Natural killer cell treated with Interleukin-12 subunit alpha and Interleukin-12 subunit beta and Interleukin-15 and Interleukin-18, amount 100 ng/mL, for 72 hours (primary cell): ENCODE data around the gene MSANTD2. TPM values are rescaled to one million over a fixed set of nuclear protein-coding genes. Genes with fewer than 3 reads are reported as not detected.

Experiments
- ATAC-seq, 2 donors: fragments of 150-1000 bp; cut with Tn5 transposase in 1 of 2; sonication (Bioruptor Pico), chemical (Tn5 transposase) in 1 of 2; 2 replicates each; pipeline ENCODE4 v1.10.0; 2021
- DNase-seq: peaks from one replicate; pipeline ENCODE4 v3.0.0; 2022; ENCODE audit warnings: low spot score
- H3K27ac Mint-ChIP-seq, 2 donors: 1 replicate in 1 of 2; 2 replicates in 1 of 2; pipeline ENCODE4 v1.8.0; 2022; ENCODE audit warnings: mixed read lengths in 2 of 2, mild to moderate bottlenecking in 1 of 2, moderate library complexity in 1 of 2
- H3K27me3 Mint-ChIP-seq, 2 donors: 1 replicate in 1 of 2; 2 replicates in 1 of 2; pipeline ENCODE4 v1.8.0; 2022; ENCODE audit warnings: mixed read lengths in 2 of 2
- H3K36me3 Mint-ChIP-seq: one replicate; pipeline ENCODE4 v1.8.0; 2022; ENCODE audit warnings: mixed read lengths
- H3K4me1 Mint-ChIP-seq, 2 donors: 1 replicate in 1 of 2; 2 replicates in 1 of 2; pipeline ENCODE4 v1.8.0; 2022; ENCODE audit warnings: low read depth in 2 of 2, mixed read lengths in 2 of 2, mild to moderate bottlenecking in 1 of 2
- H3K4me3 Mint-ChIP-seq: one replicate; pipeline ENCODE4 v1.8.0; 2022; ENCODE audit warnings: mixed read lengths
- H3K9me3 Mint-ChIP-seq: 2 replicates; pipeline ENCODE4 v1.8.0; 2022; ENCODE audit warnings: mixed read lengths
- total RNA-seq, 2 donors: library from RNA; stranded (reverse); gene quantifications; one replicate each; pipeline ENCODE4 v1.2.3, GENCODE V29; 2022

MSANTD2 gene
- total RNA-seq, 2 donors from 2014 or later = 10.5 to 20.4 TPM

- Mint-ChIP-seq H3K4me1 (peaks cover 7 to 9% of the 10 kb centered on the region in 2 donors), H3K4me3 (no peak overlapping the region), H3K27ac (no peak overlapping the region), H3K27me3 (peaks cover 0 to 15% of the 10 kb centered on the region in 2 donors), H3K9me3 (no peaks in the 10 kb centered on the region), H3K36me3 (no peaks in the 10 kb centered on the region)
- no peak for DNase-seq
- ATAC-seq = no peak
These were observed 50.3 kb downstream of the MSANTD2 start for GRCh38 chr11:124749912-124750311.

GRCh38 chr11:124748481-124749343 lies 51.5 kb downstream of the MSANTD2 start:
- Mint-ChIP-seq H3K9me3 (no peaks in the 10 kb centered on the region), H3K36me3 (no peaks in the 10 kb centered on the region), H3K27ac (no peak overlapping the region), H3K27me3 (peaks cover under 1 to 11% of the 10 kb centered on the region in 2 donors), H3K4me3 (no peak overlapping the region), H3K4me1 (peaks cover 7 to 9% of the 10 kb centered on the region in 2 donors)
- ATAC-seq = no peak
- no peak for DNase-seq

GRCh38 chr11:124748100-124748418 lies 52.1 kb downstream of the MSANTD2 start:
- H3K27me3 Mint-ChIP-seq = peaks cover 7 to 13% of the 10 kb centered on the region in 2 donors
- no peak for ATAC-seq
- H3K36me3 Mint-ChIP-seq = no peaks in the 10 kb centered on the region
- H3K4me1 Mint-ChIP-seq = peaks cover 7 to 9% of the 10 kb centered on the region in 2 donors
- H3K4me3 Mint-ChIP-seq = no peak overlapping the region
- DNase-seq = no peak
- no peak overlapping the region for H3K27ac Mint-ChIP-seq
- H3K9me3 Mint-ChIP-seq = no peaks in the 10 kb centered on the region

GRCh38 chr11:124747406-124748099 lies 52.7 kb downstream of the MSANTD2 start:
- Mint-ChIP-seq H3K4me1 (peaks cover 7 to 9% of the 10 kb centered on the region in 2 donors), H3K27ac (no peak overlapping the region)

GRCh38 chr11:124746621-124747243 lies 53.5 kb downstream of the MSANTD2 start:
- peak; percentile 91 to 92 for ATAC-seq
- H3K4me1 Mint-ChIP-seq = peaks cover 7 to 9% of the 10 kb centered on the region in 2 donors
- H3K27me3 Mint-ChIP-seq = peaks cover 18% of the 10 kb centered on the region in 2 donors
- H3K4me3 Mint-ChIP-seq = peak overlapping the region; percentile 98
- DNase-seq = no peak
- H3K36me3 Mint-ChIP-seq = no peaks in the 10 kb centered on the region
- H3K9me3 Mint-ChIP-seq = no peaks in the 10 kb centered on the region
- H3K27ac Mint-ChIP-seq = peak overlapping the region; percentile 65 to 84

More at GRCh38 chr11:124747406-124748099, 52.7 kb downstream of the MSANTD2 start:
- Mint-ChIP-seq H3K4me3 (peak overlapping the region; percentile 98), H3K9me3 (no peaks in the 10 kb centered on the region), H3K36me3 (no peaks in the 10 kb centered on the region), H3K27me3 (peaks cover 9 to 13% of the 10 kb centered on the region in 2 donors)
- no peak for ATAC-seq
- no peak for DNase-seq

- H3K9me3 Mint-ChIP-seq = no peaks in the 10 kb centered on the region
- peak overlapping the region; percentile 98 for H3K4me3 Mint-ChIP-seq
- H3K27me3 Mint-ChIP-seq = peaks cover 22 to 25% of the 10 kb centered on the region in 2 donors
- ATAC-seq = peak in 1 of 2 donors; percentile 25
- peaks cover 7 to 9% of the 10 kb centered on the region in 2 donors for H3K4me1 Mint-ChIP-seq
- DNase-seq = no peak
- H3K36me3 Mint-ChIP-seq = no peaks in the 10 kb centered on the region
- H3K27ac Mint-ChIP-seq = peak overlapping the region; percentile 65 to 84
These were observed 54.2 kb downstream of the MSANTD2 start for GRCh38 chr11:124745835-124746620.

- Mint-ChIP-seq H3K4me3 (peak overlapping the region; percentile 15), H3K27me3 (peaks cover 23 to 30% of the 10 kb centered on the region in 2 donors), H3K9me3 (no peaks in the 10 kb centered on the region), H3K36me3 (no peaks in the 10 kb centered on the region), H3K27ac (no peak overlapping the region), H3K4me1 (peaks cover 9 to 12% of the 10 kb centered on the region in 2 donors)
- ATAC-seq (no peak), DNase-seq (no peak)
These were observed 54.9 kb downstream of the MSANTD2 start for GRCh38 chr11:124745270-124745834.

GRCh38 chr11:124743050-124743449 lies 57.2 kb downstream of the MSANTD2 start:
- ATAC-seq (no peak), DNase-seq (no peak)
- Mint-ChIP-seq H3K27ac (no peak overlapping the region), H3K36me3 (no peaks in the 10 kb centered on the region), H3K4me3 (no peak overlapping the region), H3K27me3 (peaks cover 28 to 39% of the 10 kb centered on the region in 2 donors), H3K9me3 (no peaks in the 10 kb centered on the region), H3K4me1 (peaks cover 15 to 23% of the 10 kb centered on the region in 2 donors)

GRCh38 chr11:124742555-124742954 lies 57.7 kb downstream of the MSANTD2 start:
- Mint-ChIP-seq H3K27me3 (peaks cover 30 to 39% of the 10 kb centered on the region in 2 donors), H3K9me3 (no peaks in the 10 kb centered on the region)

GRCh38 chr11:124740277-124740882 lies 59.8 kb downstream of the MSANTD2 start:
- Mint-ChIP-seq H3K27ac (no peak overlapping the region), H3K4me1 (peaks cover 6 to 16% of the 10 kb centered on the region in 2 donors), H3K9me3 (no peaks in the 10 kb centered on the region), H3K4me3 (peak overlapping the region; percentile 83), H3K27me3 (peaks cover 38 to 52% of the 10 kb centered on the region in 2 donors), H3K36me3 (no peaks in the 10 kb centered on the region)
- peak; percentile 70 for DNase-seq
- ATAC-seq = peak; percentile 40 to 42

More at GRCh38 chr11:124742555-124742954, 57.7 kb downstream of the MSANTD2 start:
- H3K36me3 Mint-ChIP-seq = no peaks in the 10 kb centered on the region
- DNase-seq = no peak
- H3K4me3 Mint-ChIP-seq = no peak overlapping the region
- no peak for ATAC-seq
- H3K27ac Mint-ChIP-seq = no peak overlapping the region
- peaks cover 15 to 23% of the 10 kb centered on the region in 2 donors for H3K4me1 Mint-ChIP-seq

- no peaks in the 10 kb centered on the region for H3K9me3 Mint-ChIP-seq
- H3K4me3 Mint-ChIP-seq = peak within 1 kb of the TSS; percentile 83
- peaks cover 6 to 16% of the 10 kb centered on the region in 2 donors for H3K4me1 Mint-ChIP-seq
- peaks cover 36 to 52% of the 10 kb centered on the region in 2 donors for H3K27me3 Mint-ChIP-seq
- DNase-seq (peak; percentile 87), ATAC-seq (peak; percentile 97)
- H3K36me3 Mint-ChIP-seq = no peaks in the 10 kb centered on the region
- peak within 1 kb of the TSS in 1 of 2 donors; percentile 68 for H3K27ac Mint-ChIP-seq
These were observed 60.5 kb downstream of the MSANTD2 start, which contains the start of gene NRGN for GRCh38 chr11:124739479-124740276. NRGN (plus strand) TSS chr11:124739942; CDS start chr11:124740085, 143 bp downstream.
